HCT116 (cell line): Measurements from ENCODE around the gene GABPB1. TPM values are rescaled to one million over a fixed set of nuclear protein-coding genes. Genes with fewer than 3 reads are reported as not detected.

Experiments
- ATAC-seq: fragments of 200-7000 bp; cut with Tn5 transposase; 2 replicates; pipeline ENCODE4 v1.9.1; 2020; ENCODE audit warnings: mild to moderate bottlenecking, moderate library complexity
- BruUV-seq: library from RNA; stranded (reverse); fragments of 400-500 nt; replicated peaks from 2 replicates; lab custom pipeline; 2021; lab: Mats Ljungman, UMichigan
- CTCF ChIA-PET: fragments of 300-600 bp; sonication (Branson Sonifier 250); formaldehyde crosslinking; loops from one replicate; lab custom pipeline; 2021; ENCODE audit warnings: antibody characterized with exemption; lab: Charles Lee
- POLR2A ChIA-PET: fragments of 300-600, 350-600 bp; sonication (Branson Sonifier 250); formaldehyde crosslinking; loops from one replicate; lab custom pipeline; 2021; ENCODE audit warnings: antibody characterized with exemption; lab: Charles Lee
- RAD21 ChIA-PET, 2 experiments: fragments of 300-600 bp; sonication (Branson Sonifier 250); formaldehyde crosslinking; loops; one replicate each; lab custom pipeline; 2023; ENCODE audit warnings: low total read pairs in 2 of 2; ENCODE audit not compliant: uncharacterized antibody in 2 of 2, unreplicated experiment in 2 of 2, low non-redundant PET in 1 of 2; lab: Charles Lee
- DNase-seq: peaks from one replicate; pipeline ENCODE4 v3.0.0-alpha.2; 2010; ENCODE audit warnings: low read depth, low spot score
- H2AFZ ChIP-seq: fragments of 200-600 bp; shearing (Covaris generic), sonication (generic); 2 replicates; pipeline ENCODE4 v1.6.1; 2017; ENCODE audit warnings: low read depth, mixed run types, mixed read lengths, antibody characterized with exemption, low read length; ENCODE audit not compliant: poor library complexity, severe bottlenecking
- H3K27ac ChIP-seq: 2 replicates; pipeline ENCODE4 v1.5.1; 2012; ENCODE audit warnings: low read depth, low read length
- H3K27me3 ChIP-seq: fragments of 200-600 bp; sonication (generic); 2 replicates; pipeline ENCODE4 v1.6.1; 2016; ENCODE audit warnings: mixed run types, low read length, mixed read lengths; ENCODE audit not compliant: insufficient read depth
- H3K36me3 ChIP-seq, 2 experiments: fragments of 200-500 bp in 1 of 2; fragments of 200-600 bp in 1 of 2; sonication (Bioruptor generic) in 1 of 2; sonication (generic) in 1 of 2; 2 replicates each; pipeline versions ENCODE4 v1.5.1 to v1.6.1; 2014 to 2016; ENCODE audit warnings: low read length in 2 of 2, inconsistent platforms in 1 of 2, mixed read lengths in 1 of 2, mixed run types in 1 of 2; ENCODE audit not compliant: insufficient read depth in 2 of 2, control insufficient read depth in 1 of 2
- H3K4me1 ChIP-seq, 2 experiments: fragments of 200-600 bp in 1 of 2; sonication (generic) in 1 of 2; 2 replicates each; pipeline versions ENCODE4 v1.5.1 to v1.6.1; 2012 to 2017; ENCODE audit warnings: low read length in 2 of 2, inconsistent platforms in 1 of 2, mild to moderate bottlenecking in 1 of 2, mixed read lengths in 1 of 2, mixed run types in 1 of 2, moderate library complexity in 1 of 2; ENCODE audit not compliant: insufficient read depth in 2 of 2, control insufficient read depth in 1 of 2
- H3K4me2 ChIP-seq: fragments of 200-600 bp; sonication (generic); 2 replicates; pipeline ENCODE4 v1.6.1; 2017; ENCODE audit warnings: mixed run types, low read length, mixed read lengths
- H3K4me3 ChIP-seq, 2 experiments: fragments of 200-600 bp in 1 of 2; sonication (generic) in 1 of 2; replicated peaks in 1 of 2; 2 replicates each; pipeline ENCODE4 v1.5.1; 2011 to 2016; ENCODE audit warnings: low read length in 2 of 2, control low read depth in 1 of 2, low read depth in 1 of 2, mild to moderate bottlenecking in 1 of 2, mixed read lengths in 1 of 2, mixed run types in 1 of 2
- H3K79me2 ChIP-seq: fragments of 200-600 bp; sonication (generic); 2 replicates; pipeline ENCODE4 v1.6.1; 2017; ENCODE audit warnings: mild to moderate bottlenecking, mixed run types, low read length, moderate library complexity, mixed read lengths; ENCODE audit not compliant: insufficient read depth
- H3K9ac ChIP-seq: fragments of 200-600 bp; sonication (generic); 2 replicates; pipeline ENCODE4 v1.6.1; 2016; ENCODE audit warnings: low read length, mixed read lengths
- H3K9me2 ChIP-seq: fragments of 200-600 bp; sonication (generic), shearing (Covaris generic); 2 replicates; pipeline ENCODE4 v1.6.1; 2017; ENCODE audit warnings: mixed run types, mild to moderate bottlenecking, moderate library complexity; ENCODE audit not compliant: insufficient read depth
- H3K9me3 ChIP-seq, 2 experiments: fragments of 200-500 bp in 1 of 2; fragments of 200-600 bp in 1 of 2; sonication (Bioruptor generic) in 1 of 2; sonication (generic) in 1 of 2; 2 replicates each; pipeline ENCODE4 v1.6.1; 2014 to 2017; ENCODE audit warnings: low read length in 2 of 2, mixed read lengths in 2 of 2, inconsistent platforms in 1 of 2, low read depth in 1 of 2, mild to moderate bottlenecking in 1 of 2, mixed run types in 1 of 2, moderate library complexity in 1 of 2; ENCODE audit not compliant: control insufficient read depth in 1 of 2, insufficient read depth in 1 of 2
- H4K20me1 ChIP-seq: fragments of 200-600 bp; sonication (generic), shearing (Covaris generic); 2 replicates; pipeline ENCODE4 v1.6.1; 2017; ENCODE audit warnings: mixed run types, mild to moderate bottlenecking, moderate library complexity; ENCODE audit not compliant: insufficient read depth
- CBX3 ChIP-seq: IDR thresholded peaks from 2 replicates; pipeline ENCODE4 v1.6.1; 2012; ENCODE audit warnings: low read depth
- EZH2phosphoT487 ChIP-seq: fragments of 200-600 bp; IDR thresholded peaks from 2 replicates; pipeline ENCODE4 v1.6.1; 2018; ENCODE audit warnings: antibody characterized with exemption, borderline replicate concordance
- FOSL1 ChIP-seq: IDR thresholded peaks from 2 replicates; pipeline ENCODE4 v1.6.1; 2012; ENCODE audit warnings: low read depth
- JUND ChIP-seq: IDR thresholded peaks from 2 replicates; pipeline ENCODE4 v1.6.1; 2012
- RAD21 ChIP-seq: IDR thresholded peaks from 2 replicates; pipeline ENCODE4 v1.6.1; 2012; ENCODE audit warnings: low read depth, mild to moderate bottlenecking
- TCF7L2 ChIP-seq: IDR thresholded peaks from 2 replicates; pipeline ENCODE4 v1.7.0; 2011; ENCODE audit warnings: borderline replicate concordance, inconsistent platforms; ENCODE audit not compliant: insufficient read depth, insufficient read length; ENCODE audit errors: extremely low read depth
- ZNF274 ChIP-seq: fragments of 200-500 bp; sonication (Bioruptor generic); IDR thresholded peaks from 2 replicates; pipeline ENCODE4 v1.6.1; 2014; ENCODE audit warnings: mild to moderate bottlenecking, low read depth, low read length, inconsistent platforms
- intact Hi-C: fragments of 100-400 bp; cut with micrococcal nuclease; formaldehyde crosslinking; loops from 2 replicates; pipeline ENCODE4 v1.10.0; 2022
- total RNA-seq: library from RNA; stranded (reverse); gene quantifications from one replicate; pipeline ENCODE4 v1.2.1, GENCODE V29; 2021; ENCODE audit not compliant: unreplicated experiment
- TF ChIP-seq, protein P1 (sequence below): IDR thresholded peaks from 2 replicates; pipeline ENCODE4 v1.6.1; 2012; ENCODE audit warnings: low read depth
- TF ChIP-seq, protein P2 (sequence below), 3 experiments: fragments of 200-600 bp in 1 of 3; sonication (generic) in 1 of 3; IDR thresholded peaks in 2 of 3; conservative IDR thresholded peaks in 1 of 3; 2 replicates each; pipeline ENCODE4 v1.5.1; 2012 to 2017; ENCODE audit warnings: low read depth in 2 of 3, low read length in 2 of 3, antibody characterized with exemption in 1 of 3, borderline replicate concordance in 1 of 3, control low read depth in 1 of 3, mild to moderate bottlenecking in 1 of 3, mixed read lengths in 1 of 3, mixed run types in 1 of 3, moderate library complexity in 1 of 3; ENCODE audit not compliant: insufficient read depth in 1 of 3

GABPB1 gene
- total RNA-seq, 1 experiment from 2014 or later, result 20.1 TPM

DNA sequence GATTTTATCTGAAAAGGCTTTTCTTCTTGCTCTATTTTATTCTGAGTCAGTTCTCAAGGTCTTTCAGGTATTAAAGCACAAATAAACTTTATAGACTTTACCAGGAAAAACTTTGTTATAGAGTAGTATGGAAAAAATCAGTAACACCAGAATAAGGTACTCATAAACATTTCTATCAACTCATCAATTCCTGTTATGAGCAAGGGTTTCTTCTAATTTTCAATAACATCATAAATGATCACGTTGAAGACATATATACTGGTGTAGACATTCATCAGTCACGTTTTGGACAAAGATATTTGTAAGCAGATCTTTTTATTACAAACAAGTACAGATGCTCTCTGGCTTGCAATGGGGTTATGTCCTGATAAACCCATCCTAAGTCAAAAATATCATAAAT, 79.9 kb downstream of the GABPB1 start:
- no peak overlapping the region for H3K4me3 ChIP-seq
- H3K27ac ChIP-seq, result no peak overlapping the region
- TF ChIP-seq FOSL1, result no peak
- TF ChIP-seq ZNF274, result no peak
- no peak for TF ChIP-seq RAD21
- TF ChIP-seq JUND, result no peak
- TF ChIP-seq, protein P1, sequence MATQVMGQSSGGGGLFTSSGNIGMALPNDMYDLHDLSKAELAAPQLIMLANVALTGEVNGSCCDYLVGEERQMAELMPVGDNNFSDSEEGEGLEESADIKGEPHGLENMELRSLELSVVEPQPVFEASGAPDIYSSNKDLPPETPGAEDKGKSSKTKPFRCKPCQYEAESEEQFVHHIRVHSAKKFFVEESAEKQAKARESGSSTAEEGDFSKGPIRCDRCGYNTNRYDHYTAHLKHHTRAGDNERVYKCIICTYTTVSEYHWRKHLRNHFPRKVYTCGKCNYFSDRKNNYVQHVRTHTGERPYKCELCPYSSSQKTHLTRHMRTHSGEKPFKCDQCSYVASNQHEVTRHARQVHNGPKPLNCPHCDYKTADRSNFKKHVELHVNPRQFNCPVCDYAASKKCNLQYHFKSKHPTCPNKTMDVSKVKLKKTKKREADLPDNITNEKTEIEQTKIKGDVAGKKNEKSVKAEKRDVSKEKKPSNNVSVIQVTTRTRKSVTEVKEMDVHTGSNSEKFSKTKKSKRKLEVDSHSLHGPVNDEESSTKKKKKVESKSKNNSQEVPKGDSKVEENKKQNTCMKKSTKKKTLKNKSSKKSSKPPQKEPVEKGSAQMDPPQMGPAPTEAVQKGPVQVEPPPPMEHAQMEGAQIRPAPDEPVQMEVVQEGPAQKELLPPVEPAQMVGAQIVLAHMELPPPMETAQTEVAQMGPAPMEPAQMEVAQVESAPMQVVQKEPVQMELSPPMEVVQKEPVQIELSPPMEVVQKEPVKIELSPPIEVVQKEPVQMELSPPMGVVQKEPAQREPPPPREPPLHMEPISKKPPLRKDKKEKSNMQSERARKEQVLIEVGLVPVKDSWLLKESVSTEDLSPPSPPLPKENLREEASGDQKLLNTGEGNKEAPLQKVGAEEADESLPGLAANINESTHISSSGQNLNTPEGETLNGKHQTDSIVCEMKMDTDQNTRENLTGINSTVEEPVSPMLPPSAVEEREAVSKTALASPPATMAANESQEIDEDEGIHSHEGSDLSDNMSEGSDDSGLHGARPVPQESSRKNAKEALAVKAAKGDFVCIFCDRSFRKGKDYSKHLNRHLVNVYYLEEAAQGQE, result no peak
- no peak for ATAC-seq
- H3K9ac ChIP-seq, result no peak overlapping the region
- ChIA-PET CTCF (no interaction called here), RAD21 (no interaction called here), POLR2A (no interaction called here)
- intact Hi-C loops, result no loop called here
- BruUV-seq, result no TSS peak
- no peak overlapping the region for H3K4me2 ChIP-seq
- H2AFZ ChIP-seq, result no peak overlapping the region
- H3K4me1 ChIP-seq, result no peaks in the 10 kb centered on the region
- DNase-seq, result no peak
- no peaks in the 10 kb centered on the region for H4K20me1 ChIP-seq
- no peaks in the 10 kb centered on the region for H3K79me2 ChIP-seq
- H3K36me3 ChIP-seq, result no peaks in the 10 kb centered on the region
- H3K9me3 ChIP-seq, result no peaks in the 10 kb centered on the region
- H3K9me2 ChIP-seq, result no peaks in the 10 kb centered on the region
- no peaks in the 10 kb centered on the region for H3K27me3 ChIP-seq

DNA sequence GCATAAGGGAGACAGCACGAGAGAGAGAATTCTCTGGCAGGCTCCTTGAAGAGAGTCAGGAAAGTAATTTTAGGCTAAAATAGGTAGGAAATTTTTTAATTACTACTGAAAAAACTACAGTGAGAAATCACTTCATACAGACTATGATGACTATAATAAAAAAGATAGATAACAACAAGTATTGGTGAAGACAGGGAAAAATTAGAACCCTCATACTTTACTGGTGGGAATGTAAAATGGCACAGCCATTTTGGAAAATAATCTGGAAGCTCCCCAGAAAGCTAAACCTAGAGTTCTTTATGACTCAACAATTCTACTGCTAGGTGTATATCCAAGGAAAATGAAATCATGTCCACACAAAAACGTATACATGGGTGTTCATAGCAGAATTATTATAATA, 87.4 kb downstream of the GABPB1 start:
- no TSS peak for BruUV-seq
- H3K9me3 ChIP-seq, result no peaks in the 10 kb centered on the region
- H4K20me1 ChIP-seq, result no peaks in the 10 kb centered on the region
- no peak for DNase-seq
- intact Hi-C loops, result no loop called here
- no peaks in the 10 kb centered on the region for H3K9me2 ChIP-seq
- H3K27me3 ChIP-seq, result peaks cover 6% of the 10 kb centered on the region; the same call in 1 of the 2 replicates
- no peaks in the 10 kb centered on the region for H3K4me1 ChIP-seq
- no peak overlapping the region for H3K9ac ChIP-seq
- ChIA-PET CTCF (no interaction called here), RAD21 (no interaction called here), POLR2A (no interaction called here)
- no peak overlapping the region for H3K27ac ChIP-seq
- no peak overlapping the region for H2AFZ ChIP-seq
- no peak overlapping the region for H3K4me3 ChIP-seq
- H3K36me3 ChIP-seq, result no peaks in the 10 kb centered on the region
- H3K4me2 ChIP-seq, result no peak overlapping the region
- no peak for ATAC-seq
- no peak for TF ChIP-seq CBX3
- no peak for TF ChIP-seq EZH2phosphoT487
- TF ChIP-seq, protein P2, sequence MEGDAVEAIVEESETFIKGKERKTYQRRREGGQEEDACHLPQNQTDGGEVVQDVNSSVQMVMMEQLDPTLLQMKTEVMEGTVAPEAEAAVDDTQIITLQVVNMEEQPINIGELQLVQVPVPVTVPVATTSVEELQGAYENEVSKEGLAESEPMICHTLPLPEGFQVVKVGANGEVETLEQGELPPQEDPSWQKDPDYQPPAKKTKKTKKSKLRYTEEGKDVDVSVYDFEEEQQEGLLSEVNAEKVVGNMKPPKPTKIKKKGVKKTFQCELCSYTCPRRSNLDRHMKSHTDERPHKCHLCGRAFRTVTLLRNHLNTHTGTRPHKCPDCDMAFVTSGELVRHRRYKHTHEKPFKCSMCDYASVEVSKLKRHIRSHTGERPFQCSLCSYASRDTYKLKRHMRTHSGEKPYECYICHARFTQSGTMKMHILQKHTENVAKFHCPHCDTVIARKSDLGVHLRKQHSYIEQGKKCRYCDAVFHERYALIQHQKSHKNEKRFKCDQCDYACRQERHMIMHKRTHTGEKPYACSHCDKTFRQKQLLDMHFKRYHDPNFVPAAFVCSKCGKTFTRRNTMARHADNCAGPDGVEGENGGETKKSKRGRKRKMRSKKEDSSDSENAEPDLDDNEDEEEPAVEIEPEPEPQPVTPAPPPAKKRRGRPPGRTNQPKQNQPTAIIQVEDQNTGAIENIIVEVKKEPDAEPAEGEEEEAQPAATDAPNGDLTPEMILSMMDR (IDR thresholded peaks at IDR 0.05 in 2 of 3, conservative IDR thresholded peaks at IDR 0.05 in 1 of 3; ENCODE audit: borderline replicate concordance in 1 of 3, insufficient read depth in 1 of 3, low read depth in 2 of 3, low read length in 2 of 3), result no peak
- TF ChIP-seq TCF7L2, result no peak
- TF ChIP-seq, all 23 proteins: peak for 0
- H3K79me2 ChIP-seq, result no peaks in the 10 kb centered on the region
